ENCODE results near the gene CAMK1D. TPM values are rescaled to one million over a fixed set of nuclear protein-coding genes. Genes with fewer than 3 reads are reported as not detected.

Gene CAMK1D
- total RNA-seq, 1 experiment from 2014 or later: 6.3 TPM

GRCh38 chr10:12617191-12618175 lies 268.1 kb downstream of the CAMK1D start:
- TF ChIP-seq CTCF (conservative IDR thresholded peaks at IDR 0.05): no peak
- no peak overlapping the region for H3K23ac ChIP-seq (ENCODE audit: insufficient read length, low read depth, low read length)
- no peak overlapping the region for H2AFZ ChIP-seq (ENCODE audit: low read length)
- H3K9me3 ChIP-seq (ENCODE audit: control insufficient read depth, low read depth, low read length): no peaks in the 10 kb centered on the region
- no peak overlapping the region for H2BK12ac ChIP-seq (ENCODE audit: insufficient read length, low read depth, low read length)
- H3K18ac ChIP-seq (ENCODE audit: insufficient read length, low read depth, low read length): no peak overlapping the region
- no peak overlapping the region for H3K4me3 Mint-ChIP-seq
- no peaks in the 10 kb centered on the region; the same call in 1 of the 2 replicates for H3K27me3 Mint-ChIP-seq (ENCODE audit: low read depth)
- H3K56ac ChIP-seq (ENCODE audit: insufficient read length, low read depth, low read length): no peak overlapping the region
- H3K27ac ChIP-seq (ENCODE audit: insufficient read length, low read depth, low read length): no peak overlapping the region
- no peaks in the 10 kb centered on the region for H3K79me2 ChIP-seq (ENCODE audit: insufficient read depth, low read length)
- no peak overlapping the region for H3K4ac ChIP-seq (ENCODE audit: low read depth, low read length)
- H3T11ph ChIP-seq (ENCODE audit: low read length): no peak overlapping the region
- no peak overlapping the region for H2BK120ac ChIP-seq (ENCODE audit: low read depth, low read length, poor library complexity, severe bottlenecking)
- H2AK5ac ChIP-seq (ENCODE audit: insufficient read length, low read length): no peak overlapping the region
- no peaks in the 10 kb centered on the region for H3K79me1 ChIP-seq (ENCODE audit: insufficient read depth, low read depth, low read length, poor library complexity, severe bottlenecking)
- H3K14ac ChIP-seq (ENCODE audit: insufficient read depth, low read length): no peak overlapping the region
- no peak overlapping the region for H2BK5ac ChIP-seq (ENCODE audit: insufficient read length, low read length)
- H3K27me3 ChIP-seq (ENCODE audit: insufficient read depth, low read length): no peaks in the 10 kb centered on the region
- H4K8ac ChIP-seq (replicated peaks; ENCODE audit: insufficient read length, low read depth, low read length): no peak overlapping the region
- no peak overlapping the region for H2BK15ac ChIP-seq (ENCODE audit: low read depth, low read length)
- no peaks in the 10 kb centered on the region for H3K9me3 Mint-ChIP-seq
- H3K27ac Mint-ChIP-seq: no peak overlapping the region
- no peaks in the 10 kb centered on the region for H4K20me1 ChIP-seq (ENCODE audit: control insufficient read depth, insufficient read depth, insufficient read length)
- no peaks in the 10 kb centered on the region for H3K4me1 ChIP-seq (ENCODE audit: insufficient read depth, low read length)
- no peak overlapping the region for H3K4me2 ChIP-seq (ENCODE audit: insufficient read depth, insufficient read length, low read length)
- no peak overlapping the region for H4K5ac ChIP-seq (ENCODE audit: insufficient read length, low read depth, low read length)
- no peak overlapping the region for H4K91ac ChIP-seq (ENCODE audit: insufficient read length, low read depth, low read length)
- no peaks in the 10 kb centered on the region for H3K4me1 Mint-ChIP-seq
- no peaks in the 10 kb centered on the region for H3K36me3 Mint-ChIP-seq (ENCODE audit: insufficient read depth in 1 of 3, low read depth in 3 of 3)
- no peaks in the 10 kb centered on the region for H3K23me2 ChIP-seq (ENCODE audit: insufficient read length, low read depth, low read length, poor library complexity, severe bottlenecking)
- WGBS (ENCODE audit: extremely low coverage, insufficient read length, low lambda C conversion rate): no CpG with 5 or more reads among the region's 15 CpGs
- H3K9ac ChIP-seq (ENCODE audit: extremely low read depth, insufficient read length, low read length): no peak overlapping the region
- no peak for DNase-seq
- no peak overlapping the region for H2BK20ac ChIP-seq (ENCODE audit: low read depth, low read length, poor library complexity, severe bottlenecking)

Data from H9 (cell line).